HG02938 (cell line): Measurements from ENCODE around the gene MOB1A.

ENCODE experiments used
- ATAC-seq: cut with Tn5 transposase; IDR thresholded peaks from one replicate; pipeline ENCODE4 v1.9.1; 2021; ENCODE audit warnings: mild to moderate bottlenecking, moderate library complexity; ENCODE audit not compliant: unreplicated experiment

The MOB1A gene

DNA sequence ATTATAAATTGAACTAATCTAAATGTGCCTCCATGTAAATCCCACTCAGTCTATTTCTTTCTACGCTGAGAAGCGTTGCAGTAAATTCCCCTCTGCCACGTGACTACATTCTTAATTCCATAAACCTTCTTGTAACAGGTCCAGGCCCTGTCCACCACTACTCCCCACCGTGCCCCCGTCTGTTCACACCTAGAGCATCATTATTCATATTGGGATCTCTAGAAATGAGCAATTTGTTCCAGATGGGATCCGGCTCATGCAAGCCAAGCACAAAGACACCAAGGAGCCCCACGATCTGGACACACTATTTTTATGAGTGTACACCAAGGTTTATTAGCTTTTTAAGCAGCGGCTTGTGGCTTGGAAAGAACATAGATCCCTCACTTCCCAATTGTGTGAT is 69.1 kb downstream of the MOB1A start:
- ATAC-seq: no peak

DNA sequence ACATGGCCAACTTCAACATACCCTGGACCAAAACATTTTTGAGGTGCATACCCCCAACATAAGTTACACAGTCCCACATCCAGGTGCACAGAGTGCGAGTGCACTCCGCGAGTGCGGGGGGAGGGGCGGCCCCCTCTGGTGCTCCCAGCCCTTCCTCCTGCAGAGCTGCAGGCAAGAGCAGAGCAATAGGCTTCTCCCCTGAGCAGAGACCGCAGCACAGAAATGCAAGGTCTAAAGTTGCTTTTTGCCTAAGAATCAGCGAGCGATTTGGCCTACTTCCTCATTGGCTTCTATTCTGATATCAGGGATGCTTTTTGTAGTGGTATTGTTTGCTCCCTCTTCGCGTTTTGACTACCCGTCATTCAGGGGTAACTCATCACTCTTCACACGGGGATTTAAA is 71.6 kb downstream of the MOB1A start:
- no peak for ATAC-seq

DNA sequence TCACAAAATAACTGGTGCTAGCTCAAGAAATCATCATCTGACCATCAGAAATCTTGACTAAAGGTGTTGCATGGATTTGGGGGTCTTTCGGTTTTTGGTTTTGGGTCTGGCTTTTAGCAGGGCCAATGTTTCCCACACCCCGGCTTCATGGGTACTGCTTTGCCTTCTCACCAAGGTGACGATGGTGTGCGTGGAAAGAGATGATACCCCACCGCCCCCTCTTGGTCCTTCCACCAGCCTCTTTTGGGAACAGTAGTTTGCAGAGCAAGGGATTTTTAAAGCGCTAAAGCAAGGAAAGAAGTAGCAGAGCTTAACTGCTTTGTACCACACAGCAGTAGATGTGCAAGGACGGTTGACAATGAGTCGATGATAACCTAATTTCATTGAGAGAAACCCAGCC is 73.3 kb downstream of the MOB1A start:
- no peak for ATAC-seq

DNA sequence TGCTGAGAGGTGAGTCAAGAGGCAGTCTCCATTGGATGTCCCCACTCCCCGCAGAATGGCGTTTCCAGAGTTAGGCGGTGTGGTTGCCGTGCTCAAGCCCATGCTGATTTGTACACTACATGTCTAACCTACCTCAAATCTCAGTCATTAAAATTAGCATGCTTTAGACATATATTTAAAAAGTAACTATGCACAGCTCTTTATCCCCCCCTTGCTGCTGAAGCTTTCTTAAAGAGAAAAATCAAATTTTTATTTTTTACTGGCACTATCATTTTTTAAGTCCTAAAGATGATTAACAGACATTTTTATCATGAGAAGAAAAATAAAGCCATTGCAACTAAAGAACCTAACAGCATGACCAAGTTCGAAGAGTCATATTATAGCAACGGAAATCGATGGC is 73.8 kb downstream of the MOB1A start:
- ATAC-seq: no peak

DNA sequence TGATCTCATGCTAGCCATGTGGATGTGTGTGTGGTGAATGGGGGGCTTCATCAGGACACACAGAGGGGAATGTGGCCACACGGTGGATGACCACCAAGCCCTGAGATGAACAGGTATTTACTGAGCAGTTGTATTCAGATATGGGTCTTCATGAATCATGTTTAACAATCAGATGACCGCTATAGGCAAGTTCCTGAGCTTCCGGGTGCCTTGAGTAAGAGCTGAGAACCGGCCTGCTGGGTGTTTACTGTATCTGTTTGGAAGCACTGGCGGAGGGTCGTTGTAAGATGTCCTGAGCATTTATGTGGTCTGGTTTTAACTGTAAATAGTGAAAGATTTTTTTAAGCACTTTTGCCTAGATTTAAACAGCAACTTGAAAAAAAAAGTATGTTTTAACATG is 74.9 kb downstream of the MOB1A start:
- no peak for ATAC-seq
